ENCODE measurements around the gene NR2C2.

DNA sequence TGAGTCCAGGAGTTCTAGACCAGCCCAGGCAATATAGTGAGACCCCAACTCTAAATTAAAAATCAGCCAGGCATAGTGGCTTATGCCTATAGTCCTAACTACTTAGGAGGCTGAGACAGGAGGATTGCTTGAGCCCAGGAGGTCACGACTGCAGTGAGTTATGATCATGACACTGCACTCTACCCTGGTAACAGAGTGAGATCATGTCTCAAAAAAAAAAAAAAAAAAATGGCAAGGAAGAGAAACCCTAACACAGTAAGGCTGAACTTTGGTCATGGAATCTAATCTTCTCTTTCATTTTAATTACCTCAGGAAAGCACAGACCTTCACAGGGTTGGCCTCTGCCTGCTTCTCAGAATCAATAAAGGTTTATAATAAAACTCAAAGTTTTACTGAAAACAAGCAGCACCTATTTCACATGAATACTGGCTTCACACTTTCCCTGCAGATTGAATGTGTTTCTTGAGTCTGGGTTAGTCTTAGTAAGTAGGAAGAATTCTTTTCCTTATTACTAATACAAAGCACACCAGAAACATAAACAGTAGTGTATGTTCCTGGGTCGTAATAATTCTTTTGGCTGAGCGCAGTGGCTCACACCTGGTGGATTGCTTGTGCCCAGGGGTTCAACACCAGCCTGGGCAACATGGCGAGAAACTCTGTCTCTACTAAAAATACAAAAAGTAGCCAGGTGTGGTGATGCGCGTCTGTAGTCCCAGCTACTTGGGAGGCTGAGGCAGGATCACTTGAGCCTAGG lies 11.6 kb upstream of the NR2C2 start:
- TF ChIP-seq TAF1 (IDR thresholded peaks at IDR 0.05; ENCODE audit: low read depth) (no peak), YY1 (IDR thresholded peaks at IDR 0.05; ENCODE audit: low read depth) (no peak), FOXM1 (IDR thresholded peaks at IDR 0.05; ENCODE audit: borderline replicate concordance, low read depth) (no peak), CEBPB (IDR thresholded peaks at IDR 0.05) (no peak), EP300 (IDR thresholded peaks at IDR 0.05; ENCODE audit: borderline replicate concordance) (no peak), TEAD4 (IDR thresholded peaks at IDR 0.05) (no peak), TCF12 (IDR thresholded peaks at IDR 0.05; ENCODE audit: low read depth) (no peak), NFIC (IDR thresholded peaks at IDR 0.05) (no peak), CREB1 (IDR thresholded peaks at IDR 0.05; ENCODE audit: low read depth) (no peak), EGR1 (IDR thresholded peaks at IDR 0.05) (no peak), ZBTB7A (IDR thresholded peaks at IDR 0.05; ENCODE audit: low read depth) (no peak), RAD21 (IDR thresholded peaks at IDR 0.05; ENCODE audit: low read depth) (no peak)
- TF ChIP-seq, protein P1, sequence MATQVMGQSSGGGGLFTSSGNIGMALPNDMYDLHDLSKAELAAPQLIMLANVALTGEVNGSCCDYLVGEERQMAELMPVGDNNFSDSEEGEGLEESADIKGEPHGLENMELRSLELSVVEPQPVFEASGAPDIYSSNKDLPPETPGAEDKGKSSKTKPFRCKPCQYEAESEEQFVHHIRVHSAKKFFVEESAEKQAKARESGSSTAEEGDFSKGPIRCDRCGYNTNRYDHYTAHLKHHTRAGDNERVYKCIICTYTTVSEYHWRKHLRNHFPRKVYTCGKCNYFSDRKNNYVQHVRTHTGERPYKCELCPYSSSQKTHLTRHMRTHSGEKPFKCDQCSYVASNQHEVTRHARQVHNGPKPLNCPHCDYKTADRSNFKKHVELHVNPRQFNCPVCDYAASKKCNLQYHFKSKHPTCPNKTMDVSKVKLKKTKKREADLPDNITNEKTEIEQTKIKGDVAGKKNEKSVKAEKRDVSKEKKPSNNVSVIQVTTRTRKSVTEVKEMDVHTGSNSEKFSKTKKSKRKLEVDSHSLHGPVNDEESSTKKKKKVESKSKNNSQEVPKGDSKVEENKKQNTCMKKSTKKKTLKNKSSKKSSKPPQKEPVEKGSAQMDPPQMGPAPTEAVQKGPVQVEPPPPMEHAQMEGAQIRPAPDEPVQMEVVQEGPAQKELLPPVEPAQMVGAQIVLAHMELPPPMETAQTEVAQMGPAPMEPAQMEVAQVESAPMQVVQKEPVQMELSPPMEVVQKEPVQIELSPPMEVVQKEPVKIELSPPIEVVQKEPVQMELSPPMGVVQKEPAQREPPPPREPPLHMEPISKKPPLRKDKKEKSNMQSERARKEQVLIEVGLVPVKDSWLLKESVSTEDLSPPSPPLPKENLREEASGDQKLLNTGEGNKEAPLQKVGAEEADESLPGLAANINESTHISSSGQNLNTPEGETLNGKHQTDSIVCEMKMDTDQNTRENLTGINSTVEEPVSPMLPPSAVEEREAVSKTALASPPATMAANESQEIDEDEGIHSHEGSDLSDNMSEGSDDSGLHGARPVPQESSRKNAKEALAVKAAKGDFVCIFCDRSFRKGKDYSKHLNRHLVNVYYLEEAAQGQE (IDR thresholded peaks at IDR 0.05; ENCODE audit: low read depth), result no peak
- TF ChIP-seq, protein P2, sequence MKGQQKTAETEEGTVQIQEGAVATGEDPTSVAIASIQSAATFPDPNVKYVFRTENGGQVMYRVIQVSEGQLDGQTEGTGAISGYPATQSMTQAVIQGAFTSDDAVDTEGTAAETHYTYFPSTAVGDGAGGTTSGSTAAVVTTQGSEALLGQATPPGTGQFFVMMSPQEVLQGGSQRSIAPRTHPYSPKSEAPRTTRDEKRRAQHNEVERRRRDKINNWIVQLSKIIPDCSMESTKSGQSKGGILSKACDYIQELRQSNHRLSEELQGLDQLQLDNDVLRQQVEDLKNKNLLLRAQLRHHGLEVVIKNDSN (IDR thresholded peaks at IDR 0.05), result no peak
